CD4-positive, alpha-beta T cell treated with Interleukin-21 for 1 hour (primary cell): ENCODE data around the gene EDEM1.
"Not testable (repeated sequence)": the region's sequence is repeated elsewhere in the genome, so short reads cannot be mapped to it uniquely, and the experiment has no call there.

Experiments used
- DNase-seq: peaks from one replicate; pipeline ENCODE4 v3.0.0-alpha.2; 2020

Gene EDEM1

GRCh38 chr3:5239602-5240001 lies 52.1 kb downstream of the EDEM1 start:
- DNase-seq: no peak

GRCh38 chr3:5240740-5241139 lies 53.2 kb downstream of the EDEM1 start:
- DNase-seq: no peak

GRCh38 chr3:5242785-5243184 lies 55.3 kb downstream of the EDEM1 start:
- DNase-seq: not testable (repeated sequence)

- DNase-seq: no peak
These were observed 58.4 kb downstream of the EDEM1 start for GRCh38 chr3:5245927-5246326.

GRCh38 chr3:5248822-5249221 lies 61.3 kb downstream of the EDEM1 start:
- DNase-seq: no peak

- no peak for DNase-seq
These were observed 63.1 kb downstream of the EDEM1 start for GRCh38 chr3:5250467-5251195.

- no peak for DNase-seq
These were observed 63.7 kb downstream of the EDEM1 start for GRCh38 chr3:5251196-5251583.

- DNase-seq: no peak
These were observed 64.6 kb downstream of the EDEM1 start for GRCh38 chr3:5252131-5252530.

GRCh38 chr3:5254281-5255048 lies 67.0 kb downstream of the EDEM1 start:
- DNase-seq: no peak

- DNase-seq: no peak
These were observed 68.2 kb downstream of the EDEM1 start for GRCh38 chr3:5255404-5256344.

GRCh38 chr3:5258526-5258925 lies 71.0 kb downstream of the EDEM1 start:
- DNase-seq: no peak

- no peak for DNase-seq
These were observed 73.5 kb downstream of the EDEM1 start for GRCh38 chr3:5260992-5261501.

GRCh38 chr3:5262507-5262906 lies 75.0 kb downstream of the EDEM1 start:
- no peak for DNase-seq

GRCh38 chr3:5264093-5264600 lies 76.6 kb downstream of the EDEM1 start:
- DNase-seq: no peak

GRCh38 chr3:5264896-5265770 lies 77.6 kb downstream of the EDEM1 start:
- no peak for DNase-seq

- no peak for DNase-seq
These were observed 79.7 kb downstream of the EDEM1 start for GRCh38 chr3:5267252-5267651.

GRCh38 chr3:5267889-5268288 lies 80.4 kb downstream of the EDEM1 start:
- no peak for DNase-seq
